Limb (tissue), 2 donors: ENCODE measurements around the gene ACOT13.
"Not testable (repeated sequence)": the region's sequence is repeated elsewhere in the genome, so short reads cannot be mapped to it uniquely, and the experiment has no call there.

Source experiments
- DNase-seq, 2 donors: peaks; one replicate each; pipeline ENCODE4 v3.0.0-alpha.2; 2016; ENCODE audit errors: extremely low spot score in 2 of 2

Gene ACOT13

GRCh38 chr6:24666641-24667377, at the start of gene ACOT13, which contains the start of gene TDP2:
ACOT13 (plus strand) TSS chr6:24667077; CDS start chr6:24667264, 187 bp downstream.
TDP2 (minus strand) TSS chr6:24666899; CDS start chr6:24666862, 37 bp downstream.
- DNase-seq = peak; percentile 96 to 97

GRCh38 chr6:24619661-24620060, 47.2 kb upstream of the ACOT13 start:
- no peak for DNase-seq

- DNase-seq = no peak
Observed at GRCh38 chr6:24620637-24621036, 46.2 kb upstream of the ACOT13 start.

- no peak for DNase-seq
Observed at GRCh38 chr6:24621626-24622289, 45.1 kb upstream of the ACOT13 start.

GRCh38 chr6:24630856-24631505, 35.9 kb upstream of the ACOT13 start:
- DNase-seq = no peak

GRCh38 chr6:24631671-24632070, 35.2 kb upstream of the ACOT13 start:
- no peak for DNase-seq

GRCh38 chr6:24632573-24632972, 34.3 kb upstream of the ACOT13 start:
- DNase-seq = no peak

- DNase-seq = no peak
Observed at GRCh38 chr6:24636681-24637080, 30.2 kb upstream of the ACOT13 start.

GRCh38 chr6:24640166-24640565, 26.7 kb upstream of the ACOT13 start:
- no peak for DNase-seq

GRCh38 chr6:24640631-24641030, 26.2 kb upstream of the ACOT13 start:
- not testable (repeated sequence) for DNase-seq

GRCh38 chr6:24642061-24642460, 24.8 kb upstream of the ACOT13 start:
- DNase-seq = no peak

- DNase-seq = no peak
Observed at GRCh38 chr6:24643920-24644319, 23.0 kb upstream of the ACOT13 start.

- DNase-seq = no peak
Observed at GRCh38 chr6:24644377-24644776, 22.5 kb upstream of the ACOT13 start.

GRCh38 chr6:24646771-24647170, 20.1 kb upstream of the ACOT13 start:
- no peak for DNase-seq

- no peak for DNase-seq
Observed at GRCh38 chr6:24648276-24648675, 18.6 kb upstream of the ACOT13 start.

- DNase-seq = no peak
Observed at GRCh38 chr6:24649691-24650090, 17.2 kb upstream of the ACOT13 start.

- no peak for DNase-seq
Observed at GRCh38 chr6:24650365-24650764, 16.5 kb upstream of the ACOT13 start.

GRCh38 chr6:24655215-24655614, 11.7 kb upstream of the ACOT13 start:
- no peak for DNase-seq

- no peak for DNase-seq
Observed at GRCh38 chr6:24658573-24659560, 8.0 kb upstream of the ACOT13 start.

- no peak for DNase-seq
Observed at GRCh38 chr6:24659561-24659960, 7.3 kb upstream of the ACOT13 start.

- DNase-seq = no peak
Observed at GRCh38 chr6:24660105-24660504, 6.8 kb upstream of the ACOT13 start.
